Astrocyte (in vitro differentiated cells and primary cell): ENCODE measurements around the gene ZCRB1.

Experiments used
- CTCF ChIP-seq: IDR thresholded peaks from 2 replicates; pipeline ENCODE4 v1.5.1; 2011; ENCODE audit warnings: low read depth, mild to moderate bottlenecking, inconsistent platforms, low read length, moderate library complexity; ENCODE audit not compliant: insufficient read depth
- EZH2 ChIP-seq: IDR thresholded peaks from 2 replicates; pipeline ENCODE4 v1.6.1; 2012; ENCODE audit warnings: mild to moderate bottlenecking, low read length, inconsistent platforms; ENCODE audit not compliant: insufficient read depth

GRCh38 chr12:42286741-42287140 lies 39.2 kb downstream of the ZCRB1 start:
- TF ChIP-seq CTCF = no peak
- TF ChIP-seq EZH2 = no peak
